ENCODE data around the gene TOPORS. TPM values are rescaled to one million over a fixed set of nuclear protein-coding genes. Genes with fewer than 3 reads are reported as not detected.

TOPORS gene
- total RNA-seq, 1 experiment from 2014 or later: 16.7 TPM

- ChIA-PET CTCF (no interaction called here), POLR2A (no interaction called here)
- Mint-ChIP-seq H3K36me3 (ENCODE audit: insufficient read depth, unreplicated experiment) (peaks cover 11% of the 10 kb centered on the region), H3K27me3 (ENCODE audit: insufficient read depth, unreplicated experiment) (no peaks in the 10 kb centered on the region), H3K27ac (ENCODE audit: low read depth, unreplicated experiment) (no peak overlapping the region), H3K4me3 (ENCODE audit: unreplicated experiment) (no peak overlapping the region), H3K9me3 (ENCODE audit: unreplicated experiment) (no peaks in the 10 kb centered on the region), H3K4me1 (ENCODE audit: insufficient read depth, unreplicated experiment) (peaks cover 7% of the 10 kb centered on the region)
- no TSS peak for BruUV-seq (replicated peaks)
- intact Hi-C loops (cut with micrococcal nuclease): no loop called here
- TF ChIP-seq CTCF (IDR thresholded peaks at IDR 0.05; ENCODE audit: unreplicated experiment): no peak
- no peak for DNase-seq (ENCODE audit: unreplicated experiment)
These were observed 54.5 kb downstream of the TOPORS start for GRCh38 chr9:32497921-32498320.

- H3K36me3 Mint-ChIP-seq (ENCODE audit: insufficient read depth, unreplicated experiment): peaks cover 20% of the 10 kb centered on the region
These were observed 61.8 kb downstream of the TOPORS start for GRCh38 chr9:32490601-32491000.

More at GRCh38 chr9:32490601-32491000, 61.8 kb downstream of the TOPORS start:
- Mint-ChIP-seq H3K27ac (ENCODE audit: low read depth, unreplicated experiment) (no peak overlapping the region), H3K4me3 (ENCODE audit: unreplicated experiment) (no peak overlapping the region), H3K4me1 (ENCODE audit: insufficient read depth, unreplicated experiment) (no peaks in the 10 kb centered on the region), H3K27me3 (ENCODE audit: insufficient read depth, unreplicated experiment) (no peaks in the 10 kb centered on the region), H3K9me3 (ENCODE audit: unreplicated experiment) (no peaks in the 10 kb centered on the region)
- CTCF ChIA-PET: no interaction called here
- no peak for DNase-seq (ENCODE audit: unreplicated experiment)
- intact Hi-C loops (cut with micrococcal nuclease): no loop called here
- POLR2A ChIA-PET: no interaction called here
- TF ChIP-seq CTCF (IDR thresholded peaks at IDR 0.05; ENCODE audit: unreplicated experiment): no peak
- no TSS peak for BruUV-seq (replicated peaks)

Other genes with a start within 250 kb of the TOPORS start
- gene ACO1, start 167.9 kb downstream of the TOPORS start, total RNA-seq (2022): 28.6 and 31.4 TPM in 2 replicates
- 3.0 and 3.2 TPM in 2 replicates for gene RIGI, start 26.4 kb downstream of the TOPORS start, total RNA-seq (2022)
- 7.4 and 7.8 TPM in 2 replicates for gene SMIM27, start 259 bp downstream of the TOPORS start, total RNA-seq (2022)
- 56.1 and 59.6 TPM in 2 replicates for gene NDUFB6, start 20.6 kb upstream of the TOPORS start, total RNA-seq (2022)
- not detected in 2 replicates for gene TAF1L, start 83.1 kb upstream of the TOPORS start, total RNA-seq (2022)
- not detected in 2 replicates for gene TMEM215, start 231.0 kb upstream of the TOPORS start, total RNA-seq (2022)

All from MCF 10A (cell line).